Embryonic facial prominence (tissue), 1 donor: ENCODE data around the gene DXO.

Experiments
- DNase-seq: peaks from one replicate; pipeline ENCODE4 v3.0.0-alpha.2; 2016; ENCODE audit errors: extremely low spot score

DXO gene

GRCh38 chr6:31930962-31931361 is 41.0 kb downstream of the DXO start:
- no peak for DNase-seq

GRCh38 chr6:31928672-31928939 is 43.3 kb downstream of the DXO start:
- no peak for DNase-seq

GRCh38 chr6:31927863-31928671 is 43.9 kb downstream of the DXO start:
- no peak for DNase-seq

- DNase-seq: no peak
These were observed 44.6 kb downstream of the DXO start, which contains the start of gene C2 for GRCh38 chr6:31927242-31927862. TSS of gene C2 (plus strand) at chr6:31927717. CDS start at chr6:31927753, 36 bp downstream.

GRCh38 chr6:31922942-31923341 is 49.0 kb downstream of the DXO start:
- no peak for DNase-seq

GRCh38 chr6:31920811-31921210 is 51.1 kb downstream of the DXO start:
- DNase-seq: no peak
